GM12864 (cell line): ENCODE results near the gene RPL12.
A peak's percentile ranks its signal among the peaks of the same experiment; 100 is the strongest.

ENCODE experiments used
- DNase-seq: peaks from one replicate; pipeline ENCODE4 v3.0.0-alpha.2; 2011; ENCODE audit warnings: low read depth
- H3K4me3 ChIP-seq: 2 replicates; pipeline ENCODE4 v1.5.1; 2011; ENCODE audit warnings: mild to moderate bottlenecking, low read depth, low read length, control low read depth
- TF ChIP-seq, protein P1 (sequence below): IDR thresholded peaks from 2 replicates; pipeline ENCODE4 v1.5.1; 2011; ENCODE audit warnings: low read depth, mild to moderate bottlenecking, moderate library complexity, low read length, control low read depth, inconsistent platforms; ENCODE audit errors: missing control alignments

The RPL12 gene

DNA sequence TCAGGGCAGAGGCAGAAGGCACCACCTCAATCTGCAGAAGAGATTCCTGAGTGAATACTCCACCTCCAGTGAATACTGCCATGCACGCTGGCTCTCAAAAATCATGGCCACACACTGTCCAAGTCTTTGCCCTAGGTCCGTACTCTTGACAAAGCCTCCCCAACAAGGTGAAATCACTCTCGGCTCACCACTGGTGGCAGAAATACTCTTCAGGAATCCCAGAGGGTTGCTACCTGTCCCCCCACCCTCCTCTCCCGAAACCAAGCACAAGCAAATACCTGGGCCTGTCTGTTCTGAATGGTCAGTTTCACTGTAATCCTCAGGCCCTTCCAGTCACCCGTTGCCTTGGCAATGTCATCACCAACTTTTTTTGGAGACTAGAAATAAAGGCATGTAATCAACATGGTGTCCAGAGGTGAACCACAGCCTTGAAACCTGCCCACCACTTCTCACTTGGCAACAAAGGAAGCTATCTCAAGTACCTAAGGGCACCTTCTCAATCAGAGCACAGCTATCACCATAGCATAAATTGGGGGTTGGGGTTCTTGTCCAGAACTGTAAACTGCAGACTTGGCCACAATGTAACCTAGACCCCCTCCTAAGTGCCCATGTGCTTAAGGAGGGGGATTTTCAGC, 1.8 kb downstream of the RPL12 start:
- H3K4me3 ChIP-seq, result peak overlapping the region; percentile 76
- no peak for DNase-seq
- TF ChIP-seq, protein P1, sequence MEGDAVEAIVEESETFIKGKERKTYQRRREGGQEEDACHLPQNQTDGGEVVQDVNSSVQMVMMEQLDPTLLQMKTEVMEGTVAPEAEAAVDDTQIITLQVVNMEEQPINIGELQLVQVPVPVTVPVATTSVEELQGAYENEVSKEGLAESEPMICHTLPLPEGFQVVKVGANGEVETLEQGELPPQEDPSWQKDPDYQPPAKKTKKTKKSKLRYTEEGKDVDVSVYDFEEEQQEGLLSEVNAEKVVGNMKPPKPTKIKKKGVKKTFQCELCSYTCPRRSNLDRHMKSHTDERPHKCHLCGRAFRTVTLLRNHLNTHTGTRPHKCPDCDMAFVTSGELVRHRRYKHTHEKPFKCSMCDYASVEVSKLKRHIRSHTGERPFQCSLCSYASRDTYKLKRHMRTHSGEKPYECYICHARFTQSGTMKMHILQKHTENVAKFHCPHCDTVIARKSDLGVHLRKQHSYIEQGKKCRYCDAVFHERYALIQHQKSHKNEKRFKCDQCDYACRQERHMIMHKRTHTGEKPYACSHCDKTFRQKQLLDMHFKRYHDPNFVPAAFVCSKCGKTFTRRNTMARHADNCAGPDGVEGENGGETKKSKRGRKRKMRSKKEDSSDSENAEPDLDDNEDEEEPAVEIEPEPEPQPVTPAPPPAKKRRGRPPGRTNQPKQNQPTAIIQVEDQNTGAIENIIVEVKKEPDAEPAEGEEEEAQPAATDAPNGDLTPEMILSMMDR, result no peak

DNA sequence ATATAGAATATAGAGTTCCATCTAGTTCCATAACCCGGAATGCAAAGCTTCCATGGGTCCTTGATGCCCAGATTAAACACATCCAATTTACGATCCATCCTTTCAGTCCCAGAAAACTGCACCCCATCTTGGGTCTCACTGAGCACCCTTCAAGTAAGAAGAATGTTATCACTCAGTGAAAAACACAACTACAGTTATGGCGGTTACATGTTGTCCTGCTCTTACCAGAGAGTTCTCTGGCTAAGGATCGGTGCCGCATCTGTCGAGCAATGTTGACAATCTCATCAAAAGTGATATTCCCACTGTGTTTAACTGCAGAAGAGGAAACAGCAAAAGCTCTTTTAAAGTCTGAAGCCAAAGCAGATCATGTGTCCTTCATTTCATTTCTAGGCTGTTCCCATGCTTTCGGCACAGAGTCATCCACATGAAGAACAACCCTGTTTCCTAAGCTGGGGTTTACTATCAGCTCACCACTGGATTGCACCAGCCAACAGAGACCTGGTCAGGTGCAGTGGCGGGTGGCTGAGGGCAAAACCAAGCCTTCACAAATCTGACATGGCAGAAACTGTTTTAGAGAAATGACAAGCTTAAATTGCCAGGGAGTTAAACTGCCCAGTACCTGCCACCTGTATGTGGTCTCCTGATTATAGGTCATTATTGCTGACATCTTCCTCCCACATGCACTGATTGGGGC, 2.9 kb downstream of the RPL12 start:
- peak overlapping the region; percentile 76 for H3K4me3 ChIP-seq
- DNase-seq, result no peak

DNA sequence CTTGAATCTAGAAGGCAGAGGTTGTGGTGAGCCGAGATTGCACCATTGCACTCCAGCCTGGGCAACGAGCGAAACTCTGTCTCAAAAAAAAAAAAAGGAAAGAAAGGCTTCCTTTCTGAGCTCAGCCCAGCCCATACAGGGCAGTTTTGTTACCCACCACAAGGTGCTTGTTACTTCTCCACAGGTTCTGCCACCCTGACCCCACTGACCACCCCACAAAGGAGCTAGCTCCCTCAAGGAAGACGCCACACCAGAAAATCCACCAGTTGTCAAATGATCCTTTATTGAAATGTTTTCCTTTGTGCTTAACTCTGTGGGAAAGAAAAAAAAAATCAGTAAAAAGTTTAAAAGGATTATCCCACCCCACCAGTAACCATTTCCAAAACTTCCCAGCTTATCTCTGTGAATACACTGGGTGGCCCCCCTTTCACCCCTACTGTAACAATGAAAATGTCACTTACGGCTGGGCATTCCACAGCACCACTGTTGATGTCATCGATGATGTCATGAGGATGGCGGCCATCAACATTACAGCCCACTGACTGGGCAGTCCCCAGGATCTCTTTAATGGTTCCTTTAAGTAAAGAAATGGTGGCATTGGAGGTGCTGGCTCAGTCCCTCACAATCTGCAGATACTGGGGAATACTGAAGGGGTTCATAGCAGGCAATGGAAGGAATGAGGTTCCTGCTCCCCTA, 3.6 kb downstream of the RPL12 start:
- TF ChIP-seq, protein P1, result no peak
- no peak overlapping the region for H3K4me3 ChIP-seq
- DNase-seq, result no peak

More for the DNA sequence above, 2.9 kb downstream of the RPL12 start:
- TF ChIP-seq, protein P1, result no peak

DNA sequence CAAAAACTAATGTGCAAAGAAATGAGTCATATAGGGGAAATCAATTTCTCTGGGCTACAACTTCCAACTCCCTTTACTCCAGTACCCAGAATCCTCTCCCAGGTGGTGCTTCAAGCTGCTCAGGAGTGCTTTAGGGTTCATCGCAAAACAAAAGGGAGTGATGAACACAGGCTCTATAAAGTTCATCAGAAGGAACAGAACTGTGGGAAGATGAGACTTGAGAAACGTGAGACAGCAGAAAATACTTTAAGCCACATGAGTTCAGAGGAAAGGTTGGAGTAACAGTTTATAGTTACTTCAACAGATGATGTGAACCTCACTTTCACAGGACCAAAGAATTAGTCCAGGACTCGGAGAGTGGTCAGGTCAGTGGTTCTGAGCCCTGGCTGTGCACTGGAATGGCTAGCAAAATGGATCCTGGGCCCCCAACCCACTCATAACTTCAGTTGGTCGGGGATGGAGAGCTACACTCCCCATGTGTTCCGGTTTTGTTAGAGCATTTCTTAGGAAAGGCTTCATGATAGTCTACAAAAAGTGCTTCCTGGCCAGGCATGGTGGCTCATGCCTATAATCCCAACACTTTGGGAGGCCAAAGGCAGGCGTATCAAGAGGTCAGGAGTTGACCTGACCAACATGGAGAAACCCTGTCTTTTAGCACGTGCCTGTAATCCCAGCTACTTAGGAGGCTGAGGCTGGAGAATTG, 4.3 kb downstream of the RPL12 start:
- DNase-seq, result no peak
- no peak overlapping the region for H3K4me3 ChIP-seq
- TF ChIP-seq, protein P1, result no peak

DNA sequence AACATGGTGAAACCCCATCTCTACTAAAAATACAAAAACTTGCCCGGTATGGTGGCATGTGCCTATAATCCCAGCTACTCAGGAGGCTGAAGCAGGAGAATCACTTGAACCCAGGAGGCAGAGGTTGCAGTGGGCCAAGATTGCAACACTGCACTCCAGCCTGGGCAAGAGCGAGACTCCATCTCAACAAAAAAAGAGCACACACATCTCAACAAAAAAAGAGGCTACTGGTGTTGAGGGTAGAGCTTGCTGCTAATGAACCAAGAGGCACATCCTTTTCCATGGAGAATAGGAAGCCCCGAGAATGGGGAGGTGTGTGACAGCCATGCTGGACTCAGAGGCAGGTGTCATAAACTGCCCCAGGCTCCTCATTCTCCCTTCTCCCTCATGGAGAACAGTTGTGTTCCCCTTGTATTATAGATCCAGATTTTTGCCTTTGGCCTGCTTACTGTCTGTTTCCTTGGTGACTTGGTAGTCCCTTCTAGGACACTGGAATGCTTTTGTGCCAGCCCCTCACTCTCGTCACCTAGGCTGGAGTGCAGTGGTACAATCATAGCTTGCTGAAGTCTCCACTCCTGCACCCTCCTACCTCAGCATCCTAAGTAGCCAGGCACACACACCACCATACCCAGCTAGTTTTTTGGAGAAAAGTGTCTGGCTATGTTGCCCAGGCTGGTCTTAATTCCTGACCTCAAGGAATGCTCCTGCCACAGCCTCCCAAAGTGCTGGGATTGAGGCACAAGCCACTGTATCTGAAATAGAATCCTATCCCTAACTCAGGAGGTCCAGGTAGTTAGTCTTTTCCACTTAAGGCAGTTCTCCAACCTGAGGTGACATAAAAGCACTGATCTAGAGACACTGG, 5.1 kb downstream of the RPL12 start:
- TF ChIP-seq, protein P1, result no peak
- no peak for DNase-seq
- H3K4me3 ChIP-seq, result no peak overlapping the region

DNA sequence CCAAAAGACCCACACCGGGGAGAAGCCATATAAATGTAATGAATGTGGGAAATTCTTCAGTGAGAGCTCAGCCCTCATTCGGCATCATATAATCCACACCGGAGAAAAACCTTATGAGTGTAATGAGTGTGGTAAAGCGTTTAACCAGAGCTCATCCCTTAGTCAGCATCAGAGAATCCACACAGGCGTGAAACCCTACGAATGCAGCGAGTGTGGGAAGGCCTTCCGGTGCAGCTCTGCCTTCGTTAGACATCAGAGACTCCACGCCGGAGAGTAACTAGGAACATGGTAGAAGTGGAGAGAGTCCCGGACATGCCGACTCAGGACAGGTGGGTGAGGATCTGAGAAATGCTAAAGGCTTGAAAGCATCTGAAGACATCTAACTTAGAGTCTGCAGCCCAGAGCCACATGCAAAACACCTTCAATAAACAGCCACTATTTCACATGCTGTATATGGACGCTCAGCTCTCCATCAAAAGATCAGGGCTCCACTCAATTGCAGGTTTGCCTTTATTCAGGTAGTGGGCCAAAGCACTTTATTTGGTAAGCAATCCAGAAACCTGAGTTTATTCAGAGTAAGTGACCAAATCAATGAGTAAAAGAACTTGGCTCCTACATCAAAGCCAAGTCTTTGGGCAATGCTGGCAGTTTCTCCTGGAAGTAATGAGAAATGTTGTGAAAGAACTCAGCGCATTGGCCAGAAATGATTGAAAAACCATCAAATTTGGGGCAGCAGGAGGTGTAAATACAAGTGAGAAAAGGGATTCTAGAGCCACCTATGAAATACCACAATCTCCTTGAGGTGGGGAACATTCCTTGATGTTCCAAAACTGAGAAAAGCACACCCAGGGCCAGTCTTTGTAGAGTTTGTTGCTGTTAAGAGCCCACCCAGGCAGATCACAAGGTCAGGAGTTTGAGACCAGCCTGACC, 6.0 kb downstream of the RPL12 start:
- TF ChIP-seq, protein P1, result no peak
- DNase-seq, result no peak
- H3K4me3 ChIP-seq, result no peak overlapping the region
